ENCODE data around the gene KIN.
"Not testable (repeated sequence)": the region's sequence is repeated elsewhere in the genome, so short reads cannot be mapped to it uniquely, and the experiment has no call there.

KIN gene, protein sequence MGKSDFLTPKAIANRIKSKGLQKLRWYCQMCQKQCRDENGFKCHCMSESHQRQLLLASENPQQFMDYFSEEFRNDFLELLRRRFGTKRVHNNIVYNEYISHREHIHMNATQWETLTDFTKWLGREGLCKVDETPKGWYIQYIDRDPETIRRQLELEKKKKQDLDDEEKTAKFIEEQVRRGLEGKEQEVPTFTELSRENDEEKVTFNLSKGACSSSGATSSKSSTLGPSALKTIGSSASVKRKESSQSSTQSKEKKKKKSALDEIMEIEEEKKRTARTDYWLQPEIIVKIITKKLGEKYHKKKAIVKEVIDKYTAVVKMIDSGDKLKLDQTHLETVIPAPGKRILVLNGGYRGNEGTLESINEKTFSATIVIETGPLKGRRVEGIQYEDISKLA

GRCh38 chr10:7787857-7788638 is at the start of gene KIN, which contains the start of gene ATP5F1C:
Gene KIN, minus strand, starts transcription at chr10:7787993. Its CDS starts 60 bp downstream, at chr10:7787933.
Gene ATP5F1C, plus strand, starts transcription at chr10:7788177. Its CDS starts 31 bp downstream, at chr10:7788208.
- DNase-seq = peak; percentile 96
- in situ Hi-C loops (cut with MboI; ENCODE audit: low pct_unique_long_range_greater_than_20kb, low sequenced_read_pairs) = no loop called here

- in situ Hi-C loops (cut with MboI; ENCODE audit: low pct_unique_long_range_greater_than_20kb, low sequenced_read_pairs) = no loop called here
These were observed 48.8 kb upstream of the KIN start for GRCh38 chr10:7836571-7836970.

GRCh38 chr10:7834262-7834661 is 46.5 kb upstream of the KIN start:
- in situ Hi-C loops (cut with MboI; ENCODE audit: low pct_unique_long_range_greater_than_20kb, low sequenced_read_pairs) = no loop called here
- DNase-seq = no peak

More at GRCh38 chr10:7836571-7836970, 48.8 kb upstream of the KIN start:
- no peak for DNase-seq

GRCh38 chr10:7833210-7833609 is 45.4 kb upstream of the KIN start:
- in situ Hi-C loops (cut with MboI; ENCODE audit: low pct_unique_long_range_greater_than_20kb, low sequenced_read_pairs) = no loop called here
- DNase-seq = no peak

DNA sequence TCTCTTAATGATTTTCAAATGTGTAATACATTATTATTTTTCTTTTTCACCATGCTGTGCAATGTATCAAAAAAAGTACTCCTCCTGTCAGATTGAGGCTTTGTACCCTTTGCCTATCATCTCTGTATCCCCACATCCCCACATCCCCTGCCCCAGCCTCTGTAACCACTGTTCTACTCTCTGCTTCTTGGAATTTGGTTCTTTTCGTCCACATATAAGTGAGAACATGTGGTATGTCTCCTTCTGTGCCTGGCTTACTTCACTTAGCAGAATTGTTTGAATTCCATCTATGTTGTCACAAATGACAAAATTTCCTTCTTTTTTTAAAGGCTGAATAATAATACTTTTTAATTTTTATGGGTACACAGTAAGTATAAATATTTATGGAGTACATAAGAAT is 44.3 kb upstream of the KIN start:
- in situ Hi-C loops (cut with MboI; ENCODE audit: low pct_unique_long_range_greater_than_20kb, low sequenced_read_pairs) = no loop called here
- DNase-seq = no peak

- DNase-seq = no peak
- in situ Hi-C loops (cut with MboI; ENCODE audit: low pct_unique_long_range_greater_than_20kb, low sequenced_read_pairs) = no loop called here
These were observed 41.6 kb upstream of the KIN start for GRCh38 chr10:7829289-7829834.

DNA sequence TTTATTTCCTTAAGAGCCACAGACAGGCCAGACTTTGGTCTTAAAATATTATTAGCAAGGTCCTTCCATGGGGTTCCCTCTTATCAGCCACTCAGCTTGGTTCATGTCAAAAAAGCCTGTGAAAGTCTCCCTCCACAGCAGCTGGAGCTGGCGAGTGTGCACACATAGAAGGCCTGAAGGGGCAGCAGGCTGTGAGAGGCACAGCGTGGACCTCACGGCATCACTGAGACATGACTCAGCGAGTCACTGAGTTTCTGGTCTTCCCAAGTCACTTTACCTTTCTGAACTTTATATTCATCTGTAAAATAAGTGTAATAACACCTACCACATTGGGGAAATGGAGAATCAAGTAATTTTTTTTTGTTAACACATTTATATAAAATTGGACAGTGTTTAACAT is 39.2 kb upstream of the KIN start:
- in situ Hi-C loops (cut with MboI; ENCODE audit: low pct_unique_long_range_greater_than_20kb, low sequenced_read_pairs) = no loop called here
- DNase-seq = no peak

DNA sequence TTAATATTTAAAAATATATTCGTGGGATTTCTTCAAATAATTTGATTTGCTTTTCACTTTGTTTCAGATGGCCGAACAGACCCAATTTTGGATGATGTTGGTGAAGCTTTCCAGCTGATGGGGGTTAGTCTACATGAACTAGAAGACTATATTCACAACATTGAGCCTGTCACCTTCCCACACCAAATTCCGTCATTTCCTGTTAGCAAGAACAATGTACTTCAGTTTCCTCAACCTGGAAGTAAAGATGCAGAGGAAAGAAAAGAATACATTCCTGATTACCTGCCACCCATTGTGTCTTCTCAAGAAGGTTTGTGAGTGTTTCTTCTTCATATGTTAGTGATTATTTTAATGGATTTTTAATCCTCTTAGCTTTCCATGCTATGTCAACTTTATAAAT is 36.5 kb upstream of the KIN start:
- in situ Hi-C loops (cut with MboI; ENCODE audit: low pct_unique_long_range_greater_than_20kb, low sequenced_read_pairs) = no loop called here

DNA sequence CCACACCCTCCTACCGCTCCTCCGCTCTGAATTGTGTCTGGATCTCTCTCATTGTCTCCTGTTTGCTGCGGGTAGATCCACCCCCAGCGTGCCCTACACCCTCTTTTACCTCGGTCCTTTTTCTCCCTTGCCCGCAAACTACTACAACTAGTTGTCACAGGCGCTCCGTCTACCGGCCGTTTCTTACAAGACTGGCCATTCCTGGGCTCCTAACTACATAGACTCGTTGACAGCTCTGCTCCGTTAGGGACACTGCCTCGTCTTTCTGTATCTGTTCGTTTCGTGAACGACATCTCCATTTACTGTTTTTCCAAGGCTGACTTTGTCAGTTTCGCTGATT is 31.3 kb upstream of the KIN start:
- in situ Hi-C loops (cut with MboI; ENCODE audit: low pct_unique_long_range_greater_than_20kb, low sequenced_read_pairs) = no loop called here
- DNase-seq = peak; percentile 56

More for the DNA sequence above, 36.5 kb upstream of the KIN start:
- no peak for DNase-seq

DNA sequence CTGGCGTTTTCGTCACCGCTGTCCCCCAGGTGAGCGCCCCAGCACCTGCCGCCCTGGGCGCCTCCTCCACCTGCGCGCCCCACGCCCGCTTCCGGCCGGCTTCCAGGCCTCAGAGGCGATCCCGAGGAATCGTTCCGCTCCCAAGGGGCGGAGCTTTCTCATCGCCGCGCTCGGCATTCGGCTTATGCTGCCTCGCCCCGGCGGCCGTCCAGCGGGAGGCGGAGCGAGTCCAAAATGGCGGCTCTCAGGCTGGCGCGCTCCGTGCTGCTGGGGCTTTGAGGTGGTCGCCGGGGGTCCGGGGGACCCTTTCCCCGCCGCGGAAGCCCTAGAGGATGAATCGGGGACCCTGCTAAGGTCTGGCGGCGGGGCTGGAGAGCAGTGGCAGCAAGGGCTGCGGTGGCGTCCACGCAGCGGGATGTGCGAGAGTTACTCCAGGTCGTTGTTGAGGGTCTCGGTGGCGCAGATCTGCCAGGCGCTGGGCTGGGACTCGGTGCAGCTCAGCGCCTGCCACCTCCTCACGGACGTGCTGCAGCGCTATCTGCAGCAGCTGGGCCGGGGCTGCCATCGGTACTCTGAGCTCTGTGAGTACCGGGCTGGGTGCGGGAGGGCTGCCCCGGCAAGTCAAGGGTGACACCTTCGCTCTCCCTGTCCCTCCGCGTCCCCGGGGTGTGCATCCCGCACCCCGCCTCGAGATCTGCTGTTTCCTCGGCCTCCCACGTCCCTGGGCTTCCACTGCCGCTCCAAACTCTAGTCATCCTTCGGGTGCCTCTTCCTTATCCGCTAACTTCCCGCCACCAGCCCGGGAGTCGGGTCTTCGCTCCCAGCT is 30.7 kb upstream of the KIN start, which contains the start of gene TAF3:
TAF3 (plus strand) TSS at position 211 of the 826 bp plus-strand sequence; CDS start at position 416, 205 bp downstream.
- DNase-seq = peak; percentile 88
- in situ Hi-C loops (cut with MboI; ENCODE audit: low pct_unique_long_range_greater_than_20kb, low sequenced_read_pairs) = no loop called here

DNA sequence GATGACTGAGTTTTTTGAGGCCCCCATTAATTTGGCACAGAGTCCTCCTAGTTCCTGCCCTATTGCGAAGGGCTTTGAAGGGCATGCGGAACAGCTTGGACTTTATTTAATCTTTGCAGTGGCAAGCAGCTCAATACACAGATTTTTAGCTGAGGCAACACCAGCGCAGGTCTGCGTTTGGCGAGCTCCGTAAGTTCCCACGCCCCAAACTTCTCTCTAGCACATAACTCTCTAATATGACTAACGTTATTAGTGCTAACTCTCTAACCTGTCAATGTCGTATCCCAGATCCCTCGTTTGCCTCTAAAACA is 30.1 kb upstream of the KIN start:
- in situ Hi-C loops (cut with MboI; ENCODE audit: low pct_unique_long_range_greater_than_20kb, low sequenced_read_pairs) = no loop called here
- DNase-seq = no peak

DNA sequence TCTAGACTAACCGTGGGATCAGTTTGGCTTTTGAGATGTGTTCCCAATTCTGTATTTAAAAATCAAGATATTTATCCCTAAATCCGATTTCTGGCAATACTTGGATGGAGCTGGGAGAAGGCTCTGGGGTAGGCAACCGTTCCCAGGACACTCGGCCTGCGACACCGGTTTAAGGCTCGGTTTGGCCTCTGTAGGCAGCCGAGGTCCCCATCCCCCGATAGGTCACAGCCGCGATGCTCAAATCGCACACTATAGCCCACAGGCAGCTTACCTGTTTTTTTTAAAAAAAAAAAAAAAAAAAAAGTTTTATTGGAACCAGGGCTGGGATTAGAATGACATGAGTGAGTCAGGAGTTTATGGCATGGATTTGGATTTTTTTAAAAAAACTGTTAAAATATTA is 29.8 kb upstream of the KIN start:
- in situ Hi-C loops (cut with MboI; ENCODE audit: low pct_unique_long_range_greater_than_20kb, low sequenced_read_pairs) = no loop called here
- DNase-seq = no peak

- in situ Hi-C loops (cut with MboI; ENCODE audit: low pct_unique_long_range_greater_than_20kb, low sequenced_read_pairs) = no loop called here
- DNase-seq = no peak
These were observed 25.7 kb upstream of the KIN start for GRCh38 chr10:7813481-7813880.

GRCh38 chr10:7811743-7812142 is 23.9 kb upstream of the KIN start:
- DNase-seq = not testable (repeated sequence)

DNA sequence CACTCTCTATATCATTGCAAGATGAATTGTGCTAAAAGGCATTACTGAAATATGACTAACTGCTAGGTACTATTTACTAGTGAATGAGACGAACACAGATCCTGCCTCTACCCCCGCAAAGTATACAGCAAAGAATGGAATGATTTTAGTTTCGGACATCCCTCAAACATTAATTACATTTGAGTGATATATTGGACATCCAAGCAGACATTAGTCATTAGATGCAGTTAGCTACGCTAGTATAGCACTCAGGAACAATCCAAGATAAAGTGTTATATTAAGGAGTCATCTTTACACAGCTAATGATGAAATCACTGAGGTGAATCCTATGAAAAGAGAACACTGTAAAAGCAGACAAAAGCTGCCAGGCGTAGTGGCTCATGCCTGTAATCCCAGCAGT is 23.2 kb upstream of the KIN start:
- in situ Hi-C loops (cut with MboI; ENCODE audit: low pct_unique_long_range_greater_than_20kb, low sequenced_read_pairs) = no loop called here
- no peak for DNase-seq

More at GRCh38 chr10:7811743-7812142, 23.9 kb upstream of the KIN start:
- in situ Hi-C loops (cut with MboI; ENCODE audit: low pct_unique_long_range_greater_than_20kb, low sequenced_read_pairs) = not testable (repeated sequence)

DNA sequence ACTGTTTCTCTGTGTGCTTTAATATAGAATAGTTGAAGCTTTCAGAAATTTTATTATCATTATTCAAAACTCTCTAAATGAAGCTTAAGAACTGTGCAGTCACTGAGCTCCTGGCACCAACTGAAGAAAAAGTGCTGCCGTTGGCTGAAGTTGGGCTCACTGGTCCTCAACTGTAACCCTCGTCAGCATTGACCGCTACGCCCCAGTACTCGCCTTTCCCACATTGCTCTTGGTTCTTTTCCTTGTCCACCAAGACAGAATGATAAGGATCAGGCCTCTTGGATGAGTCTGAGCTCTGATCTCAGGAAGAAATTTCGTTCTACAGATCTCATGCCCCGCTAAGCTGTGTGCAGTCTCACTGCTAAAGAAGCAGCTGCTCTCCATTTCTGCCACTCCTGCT is 22.6 kb upstream of the KIN start:
- DNase-seq = no peak
- in situ Hi-C loops (cut with MboI; ENCODE audit: low pct_unique_long_range_greater_than_20kb, low sequenced_read_pairs) = no loop called here

GRCh38 chr10:7808686-7809267 is 21.0 kb upstream of the KIN start:
- DNase-seq = no peak
- in situ Hi-C loops (cut with MboI; ENCODE audit: low pct_unique_long_range_greater_than_20kb, low sequenced_read_pairs) = no loop called here

DNA sequence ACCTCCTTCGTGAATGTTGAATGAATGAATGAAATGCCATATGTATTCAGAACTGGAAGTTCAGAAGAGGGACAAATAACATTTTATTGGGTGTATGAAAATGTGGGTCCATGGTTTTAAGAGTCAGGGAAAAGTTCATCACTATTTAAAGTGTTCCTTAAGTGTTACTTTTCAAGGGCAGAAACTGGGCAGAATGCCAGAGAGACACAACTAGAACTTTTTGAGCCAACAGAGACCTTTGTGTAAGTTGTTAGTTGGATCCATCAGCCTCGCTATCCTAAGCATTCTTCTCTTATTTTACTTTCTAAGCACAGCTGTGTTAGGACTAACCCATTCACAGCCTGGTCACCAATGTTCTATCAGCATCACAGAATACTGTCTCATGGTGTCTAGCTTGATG is 16.9 kb upstream of the KIN start:
- no peak for DNase-seq
- in situ Hi-C loops (cut with MboI; ENCODE audit: low pct_unique_long_range_greater_than_20kb, low sequenced_read_pairs) = no loop called here

- in situ Hi-C loops (cut with MboI; ENCODE audit: low pct_unique_long_range_greater_than_20kb, low sequenced_read_pairs) = no loop called here
- no peak for DNase-seq
These were observed 16.4 kb upstream of the KIN start for GRCh38 chr10:7804216-7804615.

Data from KBM-7 (cell line).